CD4-positive, alpha-beta T cell treated with Interleukin-6 for 4 hours (primary cell): ENCODE measurements around the gene MYBPHL.
"Not testable (repeated sequence)": the region's sequence is repeated elsewhere in the genome, so short reads cannot be mapped to it uniquely, and the experiment has no call there.

Experiments used
- DNase-seq: peaks from one replicate; pipeline ENCODE4 v3.0.0-alpha.2; 2020; ENCODE audit warnings: mixed read lengths

The MYBPHL gene

GRCh38 chr1:109305991-109306390 lies 820 bp downstream of the MYBPHL start:
- not testable (repeated sequence) for DNase-seq

GRCh38 chr1:109304226-109304920 lies 2.4 kb downstream of the MYBPHL start:
- DNase-seq = no peak

- no peak for DNase-seq
Observed at GRCh38 chr1:109301874-109302273, 4.9 kb downstream of the MYBPHL start.

- DNase-seq = no peak
Observed at GRCh38 chr1:109300650-109301151, 6.1 kb downstream of the MYBPHL start.

- DNase-seq = no peak
Observed at GRCh38 chr1:109299558-109300343, 7.1 kb downstream of the MYBPHL start.

- DNase-seq = no peak
Observed at GRCh38 chr1:109298666-109299557, 7.9 kb downstream of the MYBPHL start.

GRCh38 chr1:109296782-109297181 lies 10.0 kb downstream of the MYBPHL start:
- no peak for DNase-seq

GRCh38 chr1:109295712-109296415 lies 10.9 kb downstream of the MYBPHL start:
- no peak for DNase-seq

- no peak for DNase-seq
Observed at GRCh38 chr1:109294481-109294880, 12.3 kb downstream of the MYBPHL start.

GRCh38 chr1:109293026-109293425 lies 13.8 kb downstream of the MYBPHL start:
- DNase-seq = no peak

GRCh38 chr1:109292364-109292763 lies 14.4 kb downstream of the MYBPHL start:
- DNase-seq = no peak

GRCh38 chr1:109290998-109291397 lies 15.8 kb downstream of the MYBPHL start:
- no peak for DNase-seq

GRCh38 chr1:109290137-109290536 lies 16.7 kb downstream of the MYBPHL start:
- no peak for DNase-seq

GRCh38 chr1:109286762-109287161 lies 20.0 kb downstream of the MYBPHL start:
- DNase-seq = not testable (repeated sequence)

GRCh38 chr1:109283748-109284600 lies 22.8 kb downstream of the MYBPHL start:
- no peak for DNase-seq

- DNase-seq = peak; percentile 92
Observed at GRCh38 chr1:109282952-109283747, 23.7 kb downstream of the MYBPHL start, which contains the start of gene PSRC1. PSRC1 (minus strand) TSS chr1:109283145.

GRCh38 chr1:109282497-109282951 lies 24.3 kb downstream of the MYBPHL start:
- DNase-seq = no peak

GRCh38 chr1:109281680-109282496 lies 24.9 kb downstream of the MYBPHL start:
- DNase-seq = no peak

- no peak for DNase-seq
Observed at GRCh38 chr1:109280862-109281261, 25.9 kb downstream of the MYBPHL start.
